T-helper 17 cell (primary cell): ENCODE measurements around the gene SSC5D. TPM values are rescaled to one million over a fixed set of nuclear protein-coding genes. Genes with fewer than 3 reads are reported as not detected.
A peak's percentile ranks its signal among the peaks of the same experiment; 100 is the strongest.
"Not testable (repeated sequence)": the region's sequence is repeated elsewhere in the genome, so short reads cannot be mapped to it uniquely, and the experiment has no call there.

ENCODE experiments used
- ATAC-seq: fragments of 150-1000 bp; cut with Tn5 transposase; 2 replicates; pipeline ENCODE4 v1.10.0; 2021; ENCODE audit warnings: mild to moderate bottlenecking, moderate library complexity
- DNase-seq, 3 donors: peaks; one replicate each; pipeline versions ENCODE4 v3.0.0 to v3.0.0-alpha.2; 2020 to 2021
- H3K9me3 ChIP-seq: one replicate; pipeline ENCODE4 v1.7.0; 2013; ENCODE audit warnings: low read length, mild to moderate bottlenecking; ENCODE audit not compliant: control insufficient read depth, poor library complexity, severe bottlenecking
- H3K27ac Mint-ChIP-seq: one replicate; pipeline ENCODE4 v1.8.0; 2022; ENCODE audit warnings: mild to moderate bottlenecking, moderate library complexity, mixed read lengths
- H3K27me3 Mint-ChIP-seq: one replicate; pipeline ENCODE4 v1.8.0; 2022; ENCODE audit warnings: mixed read lengths
- H3K36me3 Mint-ChIP-seq: one replicate; pipeline ENCODE4 v1.8.0; 2022; ENCODE audit warnings: low read depth, mixed read lengths
- H3K4me1 Mint-ChIP-seq: one replicate; pipeline ENCODE4 v1.8.0; 2022; ENCODE audit warnings: mild to moderate bottlenecking, mixed read lengths
- H3K4me3 Mint-ChIP-seq: one replicate; pipeline ENCODE4 v1.8.0; 2022; ENCODE audit warnings: mild to moderate bottlenecking, moderate library complexity, mixed read lengths
- total RNA-seq, 4 donors: library from RNA in 2 of 4; stranded (reverse) in 2 of 4; gene quantifications; one replicate each; pipeline ENCODE4 v1.2.3 and lab custom pipeline; 2022 to 2026

The SSC5D gene
- total RNA-seq, 2 donors from 2014 or later, result 0.08 to 0.47 TPM

DNA sequence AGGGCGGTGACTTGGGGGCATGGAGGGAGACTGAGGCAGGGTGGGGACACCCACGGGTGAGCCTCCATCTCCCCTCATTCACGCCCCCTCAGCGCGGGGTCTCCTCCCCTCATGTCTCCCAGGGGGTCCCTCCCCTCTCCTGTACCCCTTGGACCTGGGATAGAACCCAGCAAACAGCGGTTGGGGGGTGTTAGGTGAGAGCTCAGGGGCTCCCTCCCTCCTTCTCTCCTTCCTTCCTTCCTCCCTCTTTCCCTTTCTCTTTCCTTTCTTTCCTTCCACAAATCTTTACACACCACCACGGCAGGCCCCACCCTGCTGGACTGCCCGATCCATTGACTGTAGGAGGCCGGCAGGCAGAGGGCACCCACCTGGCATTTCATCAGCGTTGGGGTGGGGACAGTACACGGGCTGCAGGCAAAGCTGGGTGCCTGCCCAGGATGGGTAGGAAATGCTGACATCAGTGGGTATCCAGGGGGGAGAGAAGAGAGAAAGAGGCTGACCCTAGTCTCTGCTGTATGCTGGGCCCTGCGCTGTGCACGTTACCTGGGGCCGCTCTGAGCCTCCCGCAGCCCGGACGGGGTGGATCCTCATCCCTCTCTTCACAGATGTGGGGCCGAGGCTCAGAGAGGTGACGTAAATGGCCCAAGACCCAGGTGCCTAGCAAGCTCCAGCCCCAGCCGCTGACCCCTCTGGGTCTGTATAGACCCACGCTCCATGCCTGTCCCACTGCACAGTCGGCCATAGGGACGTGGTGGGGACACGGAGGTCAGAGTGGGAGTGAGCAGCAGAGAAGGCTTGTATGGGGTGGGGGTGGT, 3.5 kb downstream of the SSC5D start:
- Mint-ChIP-seq H3K36me3 (no peaks in the 10 kb centered on the region), H3K27ac (no peak overlapping the region), H3K4me1 (peaks cover 2% of the 10 kb centered on the region), H3K4me3 (no peak overlapping the region), H3K27me3 (peaks cover 16% of the 10 kb centered on the region)
- ATAC-seq (no peak), DNase-seq (no peak)
- H3K9me3 ChIP-seq, result no peaks in the 10 kb centered on the region

DNA sequence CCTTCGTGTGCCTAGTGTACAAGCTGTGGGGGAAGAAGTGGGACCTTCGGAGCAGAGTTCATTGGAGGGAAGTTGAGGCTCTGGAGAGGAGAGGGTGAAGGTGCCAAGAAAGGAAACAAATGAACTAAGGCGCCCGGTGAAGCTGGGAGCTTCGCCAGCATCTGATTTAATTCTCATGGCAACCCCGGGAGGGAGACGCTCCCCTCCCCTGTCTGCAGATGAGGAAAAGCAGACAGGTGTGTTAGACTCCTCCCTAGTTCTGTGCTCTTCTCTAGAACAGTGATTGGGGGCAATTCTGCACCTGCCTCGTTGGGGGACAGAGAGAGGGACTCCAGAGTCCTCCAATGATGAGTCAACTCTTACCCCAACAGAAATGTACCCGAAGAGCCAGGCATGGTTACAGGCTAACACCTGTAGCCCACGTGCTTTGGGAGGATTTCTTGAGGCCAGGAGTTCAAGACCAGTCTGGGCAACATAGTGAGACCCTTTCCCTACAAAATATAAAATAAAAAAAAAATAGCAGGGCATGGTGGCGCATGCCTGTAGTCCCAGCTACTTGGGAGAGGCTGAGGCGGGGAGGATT, 4.2 kb downstream of the SSC5D start:
- Mint-ChIP-seq H3K36me3 (no peaks in the 10 kb centered on the region), H3K27me3 (peaks cover 16% of the 10 kb centered on the region), H3K27ac (no peak overlapping the region), H3K4me1 (peaks cover 2% of the 10 kb centered on the region), H3K4me3 (no peak overlapping the region)
- ATAC-seq (no peak), DNase-seq (no peak)
- no peaks in the 10 kb centered on the region for H3K9me3 ChIP-seq

DNA sequence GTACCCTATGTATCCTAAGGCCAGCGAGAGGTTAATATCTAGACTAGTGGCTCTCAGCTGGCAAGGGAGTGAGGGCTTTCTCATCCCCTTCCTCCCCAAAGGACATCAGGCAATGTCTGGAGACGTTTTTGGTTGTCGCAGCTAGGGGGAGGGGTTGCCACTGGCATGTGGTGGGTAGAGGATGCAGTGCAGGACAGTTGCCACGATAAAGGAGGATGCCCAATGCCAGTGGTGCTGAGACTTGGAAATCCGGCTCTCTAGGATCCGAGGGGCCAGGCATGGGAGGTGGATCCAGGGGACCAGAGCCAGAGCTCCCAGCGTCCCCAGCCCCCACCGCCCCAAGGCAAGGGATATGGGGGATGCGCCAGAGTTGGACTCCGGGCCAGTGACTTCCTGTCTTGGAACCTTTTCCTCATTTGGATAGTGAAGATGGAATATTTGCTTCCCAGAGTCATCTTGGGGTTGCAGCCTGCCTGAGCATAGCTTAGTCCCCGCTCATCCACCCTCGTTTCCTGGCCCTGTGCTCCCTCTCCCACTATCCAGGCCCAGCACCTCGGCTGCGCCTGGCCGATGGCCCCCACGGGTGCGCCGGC, 4.9 kb downstream of the SSC5D start:
- ATAC-seq (no peak), DNase-seq (no peak)
- no peak overlapping the region for H3K4me3 Mint-ChIP-seq
- peaks cover 16% of the 10 kb centered on the region for H3K27me3 Mint-ChIP-seq
- H3K9me3 ChIP-seq, result no peaks in the 10 kb centered on the region
- H3K27ac Mint-ChIP-seq, result no peak overlapping the region
- no peaks in the 10 kb centered on the region for H3K36me3 Mint-ChIP-seq
- H3K4me1 Mint-ChIP-seq, result peaks cover 2% of the 10 kb centered on the region

DNA sequence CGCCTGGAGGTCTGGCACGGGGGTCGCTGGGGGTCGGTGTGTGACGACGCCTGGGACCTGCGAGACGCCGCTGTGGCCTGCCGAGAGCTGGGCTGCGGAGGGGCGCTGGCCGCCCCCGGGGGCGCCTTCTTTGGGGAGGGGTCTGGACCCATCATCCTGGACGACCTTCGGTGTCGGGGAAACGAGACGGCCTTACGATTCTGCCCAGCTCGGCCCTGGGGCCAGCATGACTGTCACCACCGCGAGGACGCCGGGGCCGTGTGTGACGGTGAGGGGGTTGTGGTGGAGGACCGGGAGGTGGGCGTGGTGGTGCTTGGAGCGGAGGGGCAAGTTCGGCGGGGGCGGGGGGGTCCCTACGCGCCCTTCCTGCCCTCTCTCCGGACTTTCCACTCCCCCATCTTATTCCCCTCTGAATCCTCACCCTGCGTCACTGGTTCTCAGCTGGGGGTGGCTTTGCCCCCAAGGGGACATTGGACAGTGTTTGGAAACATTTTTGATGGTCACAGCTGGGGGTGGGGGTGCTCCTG, 5.5 kb downstream of the SSC5D start:
- no peaks in the 10 kb centered on the region for H3K9me3 ChIP-seq
- Mint-ChIP-seq H3K4me1 (peaks cover 2% of the 10 kb centered on the region), H3K4me3 (no peak overlapping the region)

DNA sequence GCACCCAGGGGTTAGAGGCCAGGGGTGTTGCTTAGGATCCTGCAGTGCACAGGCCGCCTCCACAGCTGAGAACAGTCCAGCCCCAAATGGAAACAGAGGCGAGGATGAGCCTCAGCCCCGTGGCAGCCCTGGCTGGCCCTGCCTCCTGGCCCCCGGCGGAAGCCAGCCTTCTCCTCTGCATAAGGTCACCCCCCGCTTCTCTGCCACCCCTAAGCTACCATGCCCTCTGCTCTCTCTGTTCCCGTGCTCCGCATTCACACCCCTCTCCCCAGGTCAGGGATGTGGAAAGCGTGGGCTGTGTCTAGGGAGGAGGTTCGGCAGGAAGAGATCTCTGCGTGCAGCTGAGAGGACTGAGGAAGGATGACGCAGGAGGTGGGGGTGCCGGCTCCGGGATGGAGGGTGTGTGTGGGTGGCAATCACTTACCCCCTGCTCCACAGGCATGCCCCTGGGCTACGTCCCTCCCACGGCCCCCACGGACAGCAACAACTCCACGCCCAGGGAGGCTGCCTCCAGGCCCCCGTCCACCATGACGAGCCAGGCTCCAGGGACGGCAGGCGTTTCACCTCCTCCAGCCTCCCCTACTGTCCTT, 6.0 kb downstream of the SSC5D start:
- no peak for DNase-seq
- Mint-ChIP-seq H3K4me1 (peaks cover 2% of the 10 kb centered on the region), H3K4me3 (no peak overlapping the region), H3K27me3 (peaks cover 16% of the 10 kb centered on the region), H3K27ac (no peak overlapping the region), H3K36me3 (no peaks in the 10 kb centered on the region)
- peak; percentile 30 for ATAC-seq
- no peaks in the 10 kb centered on the region for H3K9me3 ChIP-seq

More for the DNA sequence above, 5.5 kb downstream of the SSC5D start:
- ATAC-seq (no peak), DNase-seq (no peak)
- Mint-ChIP-seq H3K36me3 (no peaks in the 10 kb centered on the region), H3K27me3 (peaks cover 16% of the 10 kb centered on the region), H3K27ac (no peak overlapping the region)

DNA sequence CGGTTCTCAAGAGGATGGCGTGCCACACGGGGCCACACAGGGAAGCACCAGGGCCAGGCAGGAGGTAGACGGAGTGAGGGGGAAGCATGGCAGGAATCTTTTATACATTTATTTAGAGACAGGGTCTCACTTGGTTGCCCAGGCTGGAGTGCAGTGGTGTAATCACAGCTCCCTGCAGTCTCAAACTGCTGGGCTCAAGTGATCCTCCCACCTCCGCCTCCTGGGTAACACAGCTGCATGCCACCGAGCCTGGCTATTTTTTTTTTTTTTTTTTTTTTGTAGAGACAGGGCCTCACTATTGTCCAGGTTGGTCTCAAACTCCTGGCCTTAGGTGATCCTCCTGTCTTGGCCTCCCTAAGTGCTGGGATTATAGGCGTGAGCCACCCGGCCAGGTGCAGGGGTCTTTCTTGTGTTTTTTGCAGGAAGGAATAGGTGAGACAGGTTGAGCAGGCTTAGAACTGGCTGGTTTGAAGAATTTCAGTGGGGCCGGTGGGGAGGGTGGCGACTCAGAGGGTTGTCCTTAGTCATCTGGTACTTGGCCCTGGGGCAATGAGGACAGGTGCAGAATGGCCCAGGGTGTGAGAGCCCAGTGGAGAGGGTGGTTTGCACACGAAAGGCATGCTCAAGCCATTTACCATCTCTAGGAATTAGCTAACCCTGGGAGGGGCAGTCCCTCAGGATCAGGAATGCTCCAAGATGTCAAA, 7.6 kb downstream of the SSC5D start:
- ATAC-seq (no peak), DNase-seq (no peak)
- Mint-ChIP-seq H3K27me3 (peaks cover 16% of the 10 kb centered on the region), H3K27ac (no peak overlapping the region), H3K4me1 (peaks cover 2% of the 10 kb centered on the region), H3K4me3 (no peak overlapping the region), H3K36me3 (no peaks in the 10 kb centered on the region)
- no peaks in the 10 kb centered on the region for H3K9me3 ChIP-seq

DNA sequence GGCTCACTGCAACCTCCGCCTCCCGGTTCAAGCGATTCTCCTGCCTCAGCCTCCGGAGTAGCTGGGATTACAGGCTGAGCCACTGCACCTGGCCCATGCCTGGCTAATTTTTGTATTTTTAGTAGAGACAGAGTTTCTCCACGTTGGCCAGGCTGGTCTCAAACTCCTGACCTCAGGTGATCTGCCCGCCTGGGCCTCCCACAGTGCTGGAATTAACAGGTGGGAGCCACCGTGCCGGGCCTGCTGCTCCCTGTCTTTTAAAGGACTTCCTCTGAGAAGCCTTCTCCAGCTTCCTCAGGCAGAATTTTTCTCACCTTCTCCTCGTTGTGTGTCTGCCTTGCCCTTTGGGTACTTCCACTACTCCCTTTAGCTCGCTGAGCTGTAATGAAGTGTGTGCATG, 8.6 kb downstream of the SSC5D start:
- not testable (repeated sequence) for DNase-seq
- H3K27me3 Mint-ChIP-seq, result peaks cover 12% of the 10 kb centered on the region

DNA sequence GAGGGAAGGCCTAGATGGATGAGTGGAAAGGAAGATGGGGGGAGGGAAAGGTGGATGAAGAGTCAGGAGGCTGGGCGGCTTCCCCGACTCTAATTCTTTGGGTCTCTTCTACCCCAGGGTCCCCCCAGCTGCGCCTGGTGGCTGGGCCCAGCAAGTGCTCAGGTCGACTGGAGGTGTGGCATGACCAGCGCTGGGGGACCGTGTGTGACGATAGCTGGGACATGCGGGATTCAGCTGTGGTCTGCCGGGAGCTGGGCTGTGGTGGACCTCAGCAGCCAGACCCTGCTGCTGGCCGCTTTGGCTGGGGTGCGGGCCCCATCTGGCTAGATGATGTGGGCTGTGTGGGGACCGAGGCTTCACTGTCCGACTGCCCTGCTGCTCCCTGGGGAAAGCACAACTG, 9.5 kb downstream of the SSC5D start:
- H3K9me3 ChIP-seq, result no peaks in the 10 kb centered on the region
- Mint-ChIP-seq H3K36me3 (peaks cover 3% of the 10 kb centered on the region), H3K4me1 (peaks cover 10% of the 10 kb centered on the region), H3K4me3 (no peak overlapping the region), H3K27ac (no peak overlapping the region), H3K27me3 (peaks cover 4% of the 10 kb centered on the region)
- ATAC-seq (no peak), DNase-seq (no peak)

More for the DNA sequence above, 8.6 kb downstream of the SSC5D start:
- not testable (repeated sequence) for H3K4me1 Mint-ChIP-seq, H3K4me3 Mint-ChIP-seq, H3K36me3 Mint-ChIP-seq, H3K27ac Mint-ChIP-seq, H3K9me3 ChIP-seq, ATAC-seq

DNA sequence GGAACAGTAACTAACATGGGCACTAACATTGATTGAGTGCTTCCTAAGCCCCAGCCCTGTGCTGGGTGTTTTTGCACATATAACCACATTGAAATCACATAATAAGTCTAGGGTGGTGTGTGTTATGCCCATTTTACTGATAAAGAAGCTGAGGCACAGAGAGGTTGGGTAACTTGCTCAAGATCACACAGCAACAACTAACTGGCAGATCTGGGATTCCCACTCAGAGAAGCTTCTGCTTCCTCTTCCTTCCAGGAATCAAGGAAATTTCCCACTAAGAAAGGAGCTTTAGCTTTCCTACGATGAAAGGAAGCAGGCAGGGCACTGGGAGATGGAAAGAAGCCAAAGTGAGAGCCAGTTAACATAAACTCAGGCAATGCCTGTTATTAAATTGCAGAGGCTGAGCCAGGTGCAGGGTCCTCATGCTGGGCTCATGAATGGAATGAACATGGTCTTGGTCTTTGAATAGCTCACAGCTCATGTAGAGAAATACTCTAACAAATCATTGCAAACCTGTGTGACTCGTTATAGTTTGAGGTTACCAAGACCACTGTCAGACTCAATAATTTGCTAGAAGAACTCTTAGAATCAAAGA, 10.1 kb downstream of the SSC5D start:
- no peak overlapping the region for H3K4me3 Mint-ChIP-seq
- H3K4me1 Mint-ChIP-seq, result peaks cover 12% of the 10 kb centered on the region
- no peak for DNase-seq
- H3K27me3 Mint-ChIP-seq, result no peaks in the 10 kb centered on the region
- H3K36me3 Mint-ChIP-seq, result peaks cover 3% of the 10 kb centered on the region
- ATAC-seq, result no peak
- no peaks in the 10 kb centered on the region for H3K9me3 ChIP-seq
- no peak overlapping the region for H3K27ac Mint-ChIP-seq

DNA sequence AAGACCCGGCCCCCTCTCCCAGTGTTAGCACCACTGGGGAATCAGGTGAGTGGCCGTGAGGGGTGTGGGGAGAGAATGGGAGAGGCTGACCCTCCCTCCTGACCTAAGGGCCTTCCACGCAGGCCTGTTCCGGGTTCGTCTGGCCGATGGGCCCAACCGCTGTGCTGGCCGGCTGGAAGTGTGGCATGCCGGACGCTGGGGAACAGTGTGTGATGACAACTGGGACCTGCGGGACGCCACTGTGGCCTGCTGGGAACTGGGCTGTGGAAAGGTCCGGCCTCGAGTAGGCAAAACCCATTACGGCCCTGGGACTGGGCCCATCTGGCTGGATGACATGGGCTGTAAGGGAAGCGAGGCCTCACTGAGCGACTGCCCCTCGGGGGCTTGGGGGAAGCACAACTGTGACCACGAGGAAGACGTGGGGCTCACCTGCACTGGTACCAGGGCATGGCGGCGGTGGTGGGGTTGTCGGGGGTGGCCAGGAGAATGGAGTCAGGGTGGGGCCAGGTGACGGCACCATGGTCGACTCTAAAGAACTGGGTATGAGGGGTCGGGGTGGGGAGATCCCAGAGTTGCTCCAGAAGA, 12.2 kb downstream of the SSC5D start:
- peaks cover 3% of the 10 kb centered on the region for H3K36me3 Mint-ChIP-seq
- H3K9me3 ChIP-seq, result no peaks in the 10 kb centered on the region
- peaks cover 19% of the 10 kb centered on the region for H3K4me1 Mint-ChIP-seq
- H3K27me3 Mint-ChIP-seq, result no peaks in the 10 kb centered on the region
- no peak overlapping the region for H3K4me3 Mint-ChIP-seq
- ATAC-seq (no peak), DNase-seq (no peak)
- H3K27ac Mint-ChIP-seq, result no peak overlapping the region

DNA sequence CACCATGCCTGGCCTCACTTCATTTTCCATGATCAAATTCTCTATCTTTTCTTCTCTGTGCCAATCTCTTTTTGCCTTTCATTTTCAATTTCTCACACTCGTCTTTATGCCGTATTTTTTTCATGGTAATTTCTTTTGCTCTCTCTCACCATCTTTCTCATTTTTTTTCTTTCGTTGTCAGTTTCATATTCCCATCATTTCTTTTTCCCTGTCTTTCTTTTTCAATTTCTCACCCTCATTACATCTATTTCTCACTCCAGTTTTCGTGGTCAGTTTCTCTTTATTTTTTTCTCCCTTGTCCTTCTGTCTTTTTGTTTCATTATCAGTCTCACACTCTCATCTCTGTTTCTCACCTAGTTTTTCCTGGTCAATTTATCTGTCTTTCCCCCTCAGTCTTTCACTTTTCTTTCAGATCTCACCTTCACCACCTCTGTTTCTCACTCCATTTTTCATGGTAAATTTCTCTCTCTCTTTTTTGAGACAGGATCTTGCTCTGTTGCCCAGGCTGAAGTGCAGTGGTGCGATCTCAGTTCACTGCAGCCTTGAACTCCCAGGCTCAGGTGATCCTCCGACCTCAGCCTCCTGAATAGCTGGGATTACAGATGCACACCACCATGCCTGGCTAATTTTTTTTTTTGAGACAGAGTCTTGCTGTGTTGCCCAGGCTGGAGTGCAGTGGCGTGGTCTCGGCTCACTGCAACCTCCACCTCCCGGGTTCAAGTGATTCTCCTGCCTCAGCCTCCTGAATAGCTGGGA, 14.1 kb downstream of the SSC5D start:
- ATAC-seq (no peak), DNase-seq (no peak)
- Mint-ChIP-seq H3K36me3 (peaks cover 3% of the 10 kb centered on the region), H3K27ac (peak overlapping the region; percentile 79), H3K4me3 (no peak overlapping the region), H3K27me3 (no peaks in the 10 kb centered on the region), H3K4me1 (peaks cover 19% of the 10 kb centered on the region)
- H3K9me3 ChIP-seq, result no peaks in the 10 kb centered on the region

DNA sequence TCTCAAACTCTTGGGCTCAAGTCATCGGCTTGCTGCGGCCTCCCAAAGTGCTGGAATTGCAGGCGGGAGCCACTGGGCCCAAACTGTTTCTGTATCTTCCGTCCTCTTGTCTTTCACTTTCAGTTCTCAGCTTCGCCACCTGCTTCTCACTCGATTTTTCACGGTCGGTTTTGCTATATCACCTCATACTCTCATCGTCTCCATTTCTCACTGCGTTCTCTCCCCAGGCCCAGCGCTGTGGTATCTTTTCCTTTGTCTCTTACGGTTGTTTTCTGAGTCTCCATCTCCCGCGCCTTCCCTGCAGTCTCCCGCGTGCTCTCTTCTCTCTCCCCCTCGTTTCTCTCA, 14.9 kb downstream of the SSC5D start:
- Mint-ChIP-seq H3K27ac (peak overlapping the region; percentile 79), H3K4me3 (peak overlapping the region; percentile 87), H3K4me1 (peaks cover 19% of the 10 kb centered on the region), H3K27me3 (peaks cover 6% of the 10 kb centered on the region), H3K36me3 (peaks cover 3% of the 10 kb centered on the region)
- ATAC-seq, result no peak
- no peak for DNase-seq
- no peaks in the 10 kb centered on the region for H3K9me3 ChIP-seq
